Thyroid gland (tissue), 4 donors: ENCODE data around the gene CHD6. TPM values are rescaled to one million over a fixed set of nuclear protein-coding genes. Genes with fewer than 3 reads are reported as not detected.

Experiments
- DNase-seq, 2 donors: peaks; one replicate each; pipeline ENCODE4 v3.0.0-alpha.2; 2019
- H3K27ac ChIP-seq, 3 donors: fragments of 200-600 bp; sonication (generic); 1 replicate in 2 of 3; 2 replicates in 1 of 3; pipeline ENCODE4 v1.5.1; 2016 to 2019; ENCODE audit warnings: mild to moderate bottlenecking in 1 of 3, moderate library complexity in 1 of 3
- H3K27me3 ChIP-seq: fragments of 200-600 bp; sonication (generic); one replicate; pipeline ENCODE4 v1.5.1; 2019
- H3K36me3 ChIP-seq, 2 donors: fragments of 200-600 bp; sonication (generic); one replicate each; pipeline ENCODE4 v1.5.1; 2016 to 2019
- H3K4me1 ChIP-seq, 2 donors: fragments of 200-600 bp; sonication (generic); one replicate each; pipeline ENCODE4 v1.5.1; 2017 to 2019
- H3K4me3 ChIP-seq, 3 donors: fragments of 200-600 bp; sonication (generic); replicated peaks in 1 of 3; 1 replicate in 2 of 3; 2 replicates in 1 of 3; pipeline ENCODE4 v1.5.1; 2016; ENCODE audit warnings: mild to moderate bottlenecking in 1 of 3
- H3K9me3 ChIP-seq: fragments of 200-600 bp; sonication (generic); one replicate; pipeline ENCODE4 v1.5.1; 2017
- CTCF ChIP-seq, 6 experiments: fragments of 200-600 bp in 3 of 6; fragments of 450-650 bp in 3 of 6; sonication (generic) in 3 of 6; IDR thresholded peaks; one replicate each; pipeline ENCODE4 v1.5.1; 2016 to 2019; ENCODE audit warnings: antibody characterized with exemption in 6 of 6, mild to moderate bottlenecking in 2 of 6, inconsistent platforms in 1 of 6, moderate library complexity in 1 of 6
- POLR2A ChIP-seq, 2 donors: fragments of 450-650 bp; IDR thresholded peaks; one replicate each; pipeline ENCODE4 v1.6.1; 2017; ENCODE audit warnings: antibody characterized with exemption in 2 of 2, mild to moderate bottlenecking in 2 of 2, moderate library complexity in 1 of 2
- WGBS, 2 donors: methylation state at CpG; one replicate each; pipeline ENCODE4 v1.1.5; 2017; 5-methylcytosine and 5-hydroxymethylcytosine counted together
- intact Hi-C: fragments of 100-400 bp; cut with DNase I; formaldehyde crosslinking; loops from one replicate; pipeline ENCODE4 v1.15.1; 2023
- total RNA-seq, 4 donors: library from RNA; depleted of rRNA; stranded (reverse); fragments of >200 nt; gene quantifications; one replicate each; pipeline ENCODE4 v1.2.3, GENCODE V29; 2016

Gene CHD6
- total RNA-seq, 4 donors from 2014 or later = 58.0 to 104 (median 81.6) TPM

DNA sequence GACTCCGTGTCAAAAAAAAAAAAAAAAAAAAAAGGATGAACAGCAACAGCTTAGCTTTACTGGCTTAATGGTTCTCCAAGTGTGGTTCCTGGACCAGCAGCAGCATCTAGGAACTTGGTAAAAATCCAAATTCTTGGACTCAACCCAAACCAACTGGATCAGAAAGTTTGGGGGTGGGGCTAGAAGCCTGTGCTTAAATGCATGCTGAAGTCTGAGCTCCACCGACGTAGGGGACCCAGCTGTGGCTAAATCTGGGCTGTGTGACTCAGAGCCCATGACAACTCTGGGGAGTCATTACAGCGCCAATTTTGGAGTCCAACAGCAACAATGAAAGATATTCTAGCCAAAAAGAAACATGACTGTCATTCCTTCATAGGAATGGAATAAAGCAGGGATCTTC, 13.6 kb upstream of the CHD6 start:
- Histone ChIP-seq H3K4me3 (no peak overlapping the region), H3K9me3 (no peaks in the 10 kb centered on the region), H3K27ac (no peak overlapping the region), H3K27me3 (no peaks in the 10 kb centered on the region), H3K36me3 (no peaks in the 10 kb centered on the region), H3K4me1 (no peaks in the 10 kb centered on the region)
- intact Hi-C loops = no loop called here
- DNase-seq = peak in 1 of 2 donors; percentile 17
- 65 to 69% methylated on average over 4 of the region's 4 CpGs for WGBS, 2 donors
- no peak for TF ChIP-seq CTCF (IDR thresholded peaks at IDR 0.05)
- no peak for TF ChIP-seq POLR2A (IDR thresholded peaks at IDR 0.05)

DNA sequence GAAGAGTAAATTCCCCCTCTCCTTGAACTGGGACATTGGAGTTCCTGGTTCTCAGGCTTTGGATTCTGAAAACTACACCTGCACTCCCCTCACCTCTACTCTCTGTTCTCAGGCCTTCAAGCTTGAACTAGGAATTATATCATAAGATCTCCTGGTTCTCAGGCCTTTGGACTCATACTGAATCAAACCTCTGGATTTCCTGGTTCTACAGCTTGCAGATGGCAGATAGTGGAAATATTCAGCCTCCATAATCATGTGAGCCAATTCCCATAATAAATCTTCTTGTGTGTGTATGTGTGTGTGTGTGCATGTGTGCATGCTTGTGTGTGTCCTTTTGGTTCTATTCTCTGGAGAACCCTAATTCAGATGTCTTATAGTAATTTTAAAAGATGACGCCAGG, 12.7 kb upstream of the CHD6 start:
- H3K9me3 ChIP-seq = no peaks in the 10 kb centered on the region
- no peak overlapping the region for H3K4me3 ChIP-seq
- H3K27me3 ChIP-seq = no peaks in the 10 kb centered on the region
- H3K27ac ChIP-seq = no peak overlapping the region
- TF ChIP-seq CTCF (IDR thresholded peaks at IDR 0.05) (no peak), POLR2A (IDR thresholded peaks at IDR 0.05) (no peak)
- no peaks in the 10 kb centered on the region for H3K36me3 ChIP-seq
- DNase-seq = no peak
- intact Hi-C loops = no loop called here
- H3K4me1 ChIP-seq = no peaks in the 10 kb centered on the region
- 92 to 100% methylated on average over 1 of the region's 1 CpG for WGBS, 2 donors

- Histone ChIP-seq H3K36me3 (no peaks in the 10 kb centered on the region), H3K9me3 (no peaks in the 10 kb centered on the region), H3K27me3 (no peaks in the 10 kb centered on the region), H3K4me1 (no peaks in the 10 kb centered on the region), H3K4me3 (no peak overlapping the region), H3K27ac (no peak overlapping the region)
- TF ChIP-seq CTCF (IDR thresholded peaks at IDR 0.05) (no peak), POLR2A (IDR thresholded peaks at IDR 0.05) (no peak)
- WGBS, 2 donors = 87 to 92% methylated on average over 5 of the region's 5 CpGs
- no peak for DNase-seq
- intact Hi-C loops = no loop called here
Observed at GRCh38 chr20:41627611-41628244, 9.6 kb upstream of the CHD6 start.

DNA sequence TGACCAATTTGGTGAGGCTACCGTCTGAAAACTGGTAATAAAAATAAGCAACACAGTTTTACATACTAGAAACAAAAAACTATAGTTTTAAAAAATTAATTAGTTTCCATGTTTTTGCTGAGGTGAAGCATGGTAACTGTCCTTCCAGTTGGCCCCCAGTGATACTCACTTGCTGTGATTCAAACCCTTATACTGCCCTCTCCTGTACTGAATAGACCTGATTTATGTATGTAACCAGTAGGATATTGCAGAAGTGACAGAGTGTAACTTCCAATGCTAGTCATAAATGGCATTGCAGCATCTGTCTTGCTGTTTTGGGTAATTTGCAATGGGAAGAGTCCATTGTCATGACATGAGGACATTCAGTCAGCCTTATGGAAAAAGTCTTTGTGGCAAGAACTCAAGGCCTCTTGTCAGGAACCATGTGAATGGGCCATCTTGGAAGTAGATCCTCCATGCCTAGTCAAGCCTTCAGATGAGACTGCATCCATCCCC, 8.9 kb upstream of the CHD6 start:
- intact Hi-C loops = no loop called here
- Histone ChIP-seq H3K4me3 (no peak overlapping the region), H3K36me3 (no peaks in the 10 kb centered on the region), H3K27ac (no peak overlapping the region), H3K4me1 (no peaks in the 10 kb centered on the region), H3K9me3 (no peaks in the 10 kb centered on the region), H3K27me3 (no peaks in the 10 kb centered on the region)
- no peak for DNase-seq
- 86 to 95% methylated on average over 1 of the region's 1 CpG for whole genome bisulfite sequencing, 2 donors
- TF ChIP-seq POLR2A (IDR thresholded peaks at IDR 0.05) = no peak
- no peak for TF ChIP-seq CTCF (IDR thresholded peaks at IDR 0.05)

- H3K4me1 ChIP-seq = peaks cover 0 to 8% of the 10 kb centered on the region in 2 donors
- no peak for DNase-seq
- 66 to 87% methylated on average over 2 of the region's 2 CpGs for WGBS, 2 donors
- TF ChIP-seq CTCF (IDR thresholded peaks at IDR 0.05) = no peak
- TF ChIP-seq POLR2A (IDR thresholded peaks at IDR 0.05) = no peak
- no peak overlapping the region for H3K27ac ChIP-seq
- H3K36me3 ChIP-seq = no peaks in the 10 kb centered on the region
- intact Hi-C loops = no loop called here
- no peak overlapping the region for H3K4me3 ChIP-seq
- no peaks in the 10 kb centered on the region for H3K27me3 ChIP-seq
- H3K9me3 ChIP-seq = no peaks in the 10 kb centered on the region
Observed at GRCh38 chr20:41623625-41624375, 5.6 kb upstream of the CHD6 start.
